CD14-positive monocyte (primary cell): Measurements from ENCODE around the gene RAB25. TPM values are rescaled to one million over a fixed set of nuclear protein-coding genes. Genes with fewer than 3 reads are reported as not detected.
A peak's percentile ranks its signal among the peaks of the same experiment; 100 is the strongest.
"Not testable (repeated sequence)": the region's sequence is repeated elsewhere in the genome, so short reads cannot be mapped to it uniquely, and the experiment has no call there.

Experiments
- DNase-seq, 3 donors: peaks; one replicate each; pipeline ENCODE4 v3.0.0-alpha.2; 2011 to 2022
- H2AFZ ChIP-seq: 2 replicates; pipeline ENCODE4 v1.6.0; 2012; ENCODE audit warnings: mild to moderate bottlenecking, low read depth, low read length, inconsistent platforms; ENCODE audit not compliant: insufficient read depth, poor library complexity, severe bottlenecking
- H3K27ac ChIP-seq, 2 donors: 1 replicate in 1 of 2; 2 replicates in 1 of 2; pipeline ENCODE4 v1.5.1; 2012 to 2013; ENCODE audit warnings: low read length in 2 of 2, control low read depth in 1 of 2, inconsistent platforms in 1 of 2, low read depth in 1 of 2, mild to moderate bottlenecking in 1 of 2
- H3K27me3 ChIP-seq, 2 donors: one replicate each; pipeline versions ENCODE4 v1.6.0 to v1.6.1; 2011 to 2013; ENCODE audit warnings: low read length in 2 of 2; ENCODE audit not compliant: control insufficient read depth in 2 of 2, insufficient read depth in 2 of 2
- H3K36me3 ChIP-seq, 2 donors: replicated peaks in 1 of 2; 1 replicate in 1 of 2; 2 replicates in 1 of 2; pipeline versions ENCODE4 v1.5.1 to v1.6.1; 2012 to 2013; ENCODE audit warnings: low read length in 2 of 2, control low read depth in 1 of 2, inconsistent platforms in 1 of 2, mild to moderate bottlenecking in 1 of 2; ENCODE audit not compliant: insufficient read depth in 2 of 2, control insufficient read depth in 1 of 2
- H3K4me1 ChIP-seq, 2 donors: 1 replicate in 1 of 2; 2 replicates in 1 of 2; pipeline versions ENCODE4 v1.5.1 to v1.6.1; 2012 to 2013; ENCODE audit warnings: low read length in 2 of 2, control low read depth in 1 of 2, inconsistent platforms in 1 of 2, mild to moderate bottlenecking in 1 of 2, moderate library complexity in 1 of 2; ENCODE audit not compliant: insufficient read depth in 2 of 2, control insufficient read depth in 1 of 2
- H3K4me2 ChIP-seq: replicated peaks from 2 replicates; pipeline ENCODE3; 2012; ENCODE audit warnings: low read length, moderate library complexity, mild to moderate bottlenecking; ENCODE audit not compliant: poor library complexity, severe bottlenecking; ENCODE audit errors: extremely low read depth
- H3K4me3 ChIP-seq, 3 experiments: fragments of 200-600 bp in 1 of 3; sonication (generic) in 1 of 3; replicated peaks in 1 of 3; 1 replicate in 2 of 3; 2 replicates in 1 of 3; pipeline ENCODE4 v1.5.1; 2011 to 2013; ENCODE audit warnings: low read length in 3 of 3, mild to moderate bottlenecking in 3 of 3, control low read depth in 2 of 3, low read depth in 2 of 3, inconsistent platforms in 1 of 3, moderate library complexity in 1 of 3
- H3K79me2 ChIP-seq: 2 replicates; pipeline ENCODE4 v1.6.0; 2012; ENCODE audit warnings: mild to moderate bottlenecking, control low read depth, inconsistent platforms, low read length, moderate library complexity; ENCODE audit not compliant: insufficient read depth
- H3K9ac ChIP-seq: 2 replicates; pipeline ENCODE4 v1.6.0; 2017; ENCODE audit warnings: low read length, mild to moderate bottlenecking; ENCODE audit not compliant: insufficient read depth, poor library complexity, severe bottlenecking
- H3K9me3 ChIP-seq, 2 donors: replicated peaks in 1 of 2; 1 replicate in 1 of 2; 2 replicates in 1 of 2; pipeline versions ENCODE4 v1.5.1 to v1.6.1; 2012 to 2013; ENCODE audit warnings: low read length in 2 of 2, control low read depth in 1 of 2; ENCODE audit not compliant: control insufficient read depth in 1 of 2, insufficient read depth in 1 of 2
- H4K20me1 ChIP-seq: 2 replicates; pipeline ENCODE4 v1.6.0; 2012; ENCODE audit warnings: mild to moderate bottlenecking, low read length, control low read depth, moderate library complexity; ENCODE audit not compliant: insufficient read depth
- H3K27ac Mint-ChIP-seq, 7 donors: one replicate each; pipeline ENCODE4 v1.8.0; 2020; ENCODE audit warnings: mild to moderate bottlenecking in 7 of 7, mixed read lengths in 7 of 7, moderate library complexity in 6 of 7, inconsistent platforms in 2 of 7
- H3K27me3 Mint-ChIP-seq, 3 donors: one replicate each; pipeline ENCODE4 v1.8.0; 2021 to 2022; ENCODE audit warnings: low read depth in 3 of 3, mild to moderate bottlenecking in 3 of 3, mixed read lengths in 3 of 3, moderate library complexity in 3 of 3, inconsistent platforms in 1 of 3
- H3K36me3 Mint-ChIP-seq, 2 donors: one replicate each; pipeline ENCODE4 v1.8.0; 2020; ENCODE audit warnings: mixed read lengths in 2 of 2, inconsistent platforms in 1 of 2, mild to moderate bottlenecking in 1 of 2
- H3K4me1 Mint-ChIP-seq: one replicate; pipeline ENCODE4 v1.8.0; 2020; ENCODE audit warnings: mild to moderate bottlenecking, mixed read lengths
- H3K4me3 Mint-ChIP-seq, 2 donors: one replicate each; pipeline ENCODE4 v1.8.0; 2020; ENCODE audit warnings: mild to moderate bottlenecking in 2 of 2, mixed read lengths in 2 of 2, moderate library complexity in 1 of 2
- H3K9me3 Mint-ChIP-seq, 7 donors: one replicate each; pipeline ENCODE4 v1.8.0; 2020 to 2022; ENCODE audit warnings: mixed read lengths in 7 of 7, mild to moderate bottlenecking in 6 of 7, moderate library complexity in 6 of 7, inconsistent platforms in 2 of 7
- WGBS: methylation state at CpG from one replicate; pipeline ENCODE4 v1.1.5; 2013; ENCODE audit warnings: missing lambda C conversion rate; ENCODE audit not compliant: insufficient coverage; 5-methylcytosine and 5-hydroxymethylcytosine counted together
- intact Hi-C, 2 donors: fragments of 100-400 bp; cut with micrococcal nuclease; formaldehyde crosslinking; loops; one replicate each; pipeline versions ENCODE4 v1.15.0 to v1.15.1; 2023
- polyA plus RNA-seq, 3 donors: library from polyadenylated mRNA; depleted of rRNA in 1 of 3; unstranded in 2 of 3; stranded (reverse) in 1 of 3; fragments of 300-500 nt in 2 of 3; fragments of >200 nt in 1 of 3; fragmentation: Illumina TruSeq in 2 of 3; gene quantifications; 1 replicate in 2 of 3; 2 replicates in 1 of 3; pipeline ENCODE4 v1.2.3, GENCODE V29; 2012 to 2021
- TF ChIP-seq, protein P1 (sequence below): fragments of 200-600 bp; IDR thresholded peaks from one replicate; pipeline ENCODE4 v1.8.0; 2022; ENCODE audit warnings: antibody characterized with exemption, mild to moderate bottlenecking

Gene RAB25
- polyA plus RNA-seq, 3 donors: 0.23 TPM; not detected in 2

DNA sequence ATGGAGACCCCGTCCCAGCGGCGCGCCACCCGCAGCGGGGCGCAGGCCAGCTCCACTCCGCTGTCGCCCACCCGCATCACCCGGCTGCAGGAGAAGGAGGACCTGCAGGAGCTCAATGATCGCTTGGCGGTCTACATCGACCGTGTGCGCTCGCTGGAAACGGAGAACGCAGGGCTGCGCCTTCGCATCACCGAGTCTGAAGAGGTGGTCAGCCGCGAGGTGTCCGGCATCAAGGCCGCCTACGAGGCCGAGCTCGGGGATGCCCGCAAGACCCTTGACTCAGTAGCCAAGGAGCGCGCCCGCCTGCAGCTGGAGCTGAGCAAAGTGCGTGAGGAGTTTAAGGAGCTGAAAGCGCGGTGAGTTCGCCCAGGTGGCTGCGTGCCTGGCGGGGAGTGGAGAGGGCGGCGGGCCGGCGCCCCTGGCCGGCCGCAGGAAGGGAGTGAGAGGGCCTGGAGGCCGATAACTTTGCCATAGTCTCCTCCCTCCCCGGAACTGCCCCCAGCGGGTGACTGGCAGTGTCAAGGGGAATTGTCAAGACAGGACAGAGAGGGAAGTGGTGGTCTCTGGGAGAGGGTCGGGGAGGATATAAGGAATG is 54.1 kb downstream of the RAB25 start:
- Histone ChIP-seq H3K36me3 (no peaks in the 10 kb centered on the region), H3K79me2 (no peaks in the 10 kb centered on the region), H3K4me2 (peak overlapping the region; percentile 61), H4K20me1 (peaks cover 32% of the 10 kb centered on the region), H3K9me3 (peaks cover 0 to 25% of the 10 kb centered on the region in 2 donors), H3K4me1 (peaks cover 31 to 37% of the 10 kb centered on the region in 2 donors), H3K4me3 (peak overlapping the region; percentile 60 to 78 (median 71)), H2AFZ (no peak overlapping the region), H3K9ac (peak overlapping the region; percentile 78), H3K27ac (peak overlapping the region in 1 of 2 donors; percentile 68), H3K27me3 (peaks cover 70 to 94% of the 10 kb centered on the region in 2 donors)
- DNase-seq: peak in 1 of 3 donors; percentile 37
- peaks cover 96 to 99% (median 97%) of the 10 kb centered on the region in 3 donors for H3K27me3 Mint-ChIP-seq
- under 1% methylated on average over 48 of the region's 49 CpGs for WGBS
- TF ChIP-seq, protein P1, sequence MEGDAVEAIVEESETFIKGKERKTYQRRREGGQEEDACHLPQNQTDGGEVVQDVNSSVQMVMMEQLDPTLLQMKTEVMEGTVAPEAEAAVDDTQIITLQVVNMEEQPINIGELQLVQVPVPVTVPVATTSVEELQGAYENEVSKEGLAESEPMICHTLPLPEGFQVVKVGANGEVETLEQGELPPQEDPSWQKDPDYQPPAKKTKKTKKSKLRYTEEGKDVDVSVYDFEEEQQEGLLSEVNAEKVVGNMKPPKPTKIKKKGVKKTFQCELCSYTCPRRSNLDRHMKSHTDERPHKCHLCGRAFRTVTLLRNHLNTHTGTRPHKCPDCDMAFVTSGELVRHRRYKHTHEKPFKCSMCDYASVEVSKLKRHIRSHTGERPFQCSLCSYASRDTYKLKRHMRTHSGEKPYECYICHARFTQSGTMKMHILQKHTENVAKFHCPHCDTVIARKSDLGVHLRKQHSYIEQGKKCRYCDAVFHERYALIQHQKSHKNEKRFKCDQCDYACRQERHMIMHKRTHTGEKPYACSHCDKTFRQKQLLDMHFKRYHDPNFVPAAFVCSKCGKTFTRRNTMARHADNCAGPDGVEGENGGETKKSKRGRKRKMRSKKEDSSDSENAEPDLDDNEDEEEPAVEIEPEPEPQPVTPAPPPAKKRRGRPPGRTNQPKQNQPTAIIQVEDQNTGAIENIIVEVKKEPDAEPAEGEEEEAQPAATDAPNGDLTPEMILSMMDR: no peak
- intact Hi-C loops: loop anchor here in 1 of 2 donors (1.0 kb wide), 1 partner anchor 9 kb away; no protein-coding TSS in a partner anchor
- peak overlapping the region; percentile 64 to 94 (median 88) for H3K27ac Mint-ChIP-seq
- peaks cover 0 to 40% (median 16%) of the 10 kb centered on the region in 7 donors for H3K9me3 Mint-ChIP-seq
- H3K36me3 Mint-ChIP-seq: peaks cover 9 to 22% of the 10 kb centered on the region in 2 donors
- peak overlapping the region; percentile 89 to 95 for H3K4me3 Mint-ChIP-seq
- peaks cover 39% of the 10 kb centered on the region for H3K4me1 Mint-ChIP-seq

DNA sequence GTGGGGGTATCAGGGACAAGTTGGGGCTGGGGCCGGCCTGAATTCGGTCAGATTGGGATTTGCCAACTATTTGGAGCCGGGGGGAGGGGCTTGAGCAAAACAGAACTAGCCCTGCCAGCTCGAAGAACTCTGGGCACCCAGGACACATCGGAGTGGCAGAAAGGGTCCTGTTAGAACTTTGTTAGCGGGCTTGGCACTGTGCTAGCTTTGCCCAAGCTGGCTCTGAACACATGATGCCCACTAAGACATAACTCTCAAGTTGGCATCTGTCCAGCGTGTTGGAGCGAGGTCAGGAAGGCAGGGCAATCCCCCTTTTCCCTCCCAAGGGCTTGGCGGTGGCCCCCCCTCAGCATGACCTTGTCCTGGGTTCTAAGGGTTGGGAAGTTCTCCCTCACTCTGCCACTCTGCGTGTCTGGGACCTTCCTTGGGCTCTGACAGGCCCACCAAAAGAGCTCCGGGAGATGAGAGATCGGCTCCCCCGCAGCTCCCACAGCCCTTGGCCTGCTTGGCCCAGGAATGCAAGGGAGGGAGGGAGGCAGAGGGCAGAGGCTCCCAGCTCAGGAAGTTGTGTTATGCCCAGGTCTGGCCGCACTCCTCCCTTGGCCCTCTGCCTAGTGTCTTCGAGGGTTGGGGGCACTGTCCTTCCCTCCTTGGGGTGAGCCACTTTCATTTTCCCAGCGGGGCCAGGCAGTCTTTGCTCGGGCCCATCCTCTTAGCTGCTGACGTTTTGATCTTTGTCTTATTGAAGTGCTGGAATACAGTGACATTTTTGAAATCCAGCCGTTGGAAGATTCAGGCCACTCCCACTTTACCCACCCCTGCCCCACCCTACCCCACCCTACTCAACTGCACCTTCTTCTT is 54.8 kb downstream of the RAB25 start:
- Mint-ChIP-seq H3K4me3 (peak overlapping the region; percentile 89 to 95), H3K27ac (peak overlapping the region in 6 of 7 donors; percentile 71 to 94 (median 90)), H3K27me3 (peaks cover 97 to 99% (median 97%) of the 10 kb centered on the region in 3 donors), H3K9me3 (peaks cover 0 to 42% (median 19%) of the 10 kb centered on the region in 7 donors), H3K4me1 (peaks cover 46% of the 10 kb centered on the region), H3K36me3 (peaks cover 11 to 24% of the 10 kb centered on the region in 2 donors)
- intact Hi-C loops: no loop called here
- H3K9me3 ChIP-seq: peaks cover 0 to 25% of the 10 kb centered on the region in 2 donors
- TF ChIP-seq, protein P1: no peak
- no peaks in the 10 kb centered on the region for H3K79me2 ChIP-seq
- H4K20me1 ChIP-seq: peaks cover 40% of the 10 kb centered on the region
- WGBS: 8% methylated on average over 11 of the region's 19 CpGs
- peaks cover 39 to 45% of the 10 kb centered on the region in 2 donors for H3K4me1 ChIP-seq
- peak overlapping the region; percentile 78 for H3K9ac ChIP-seq
- peak in 2 of 3 donors; percentile 28 to 31 for DNase-seq
- H3K36me3 ChIP-seq: no peaks in the 10 kb centered on the region
- H3K4me2 ChIP-seq: peak overlapping the region; percentile 61
- no peak overlapping the region for H2AFZ ChIP-seq
- peak overlapping the region; percentile 60 to 78 (median 71) for H3K4me3 ChIP-seq
- H3K27ac ChIP-seq: peak overlapping the region in 1 of 2 donors; percentile 68
- peaks cover 68 to 94% of the 10 kb centered on the region in 2 donors for H3K27me3 ChIP-seq

- intact Hi-C loops: not testable (repeated sequence)
- H4K20me1 ChIP-seq: peaks cover 49% of the 10 kb centered on the region
Measured at GRCh38 chr1:156116731-156117130, 55.8 kb downstream of the RAB25 start.

More at GRCh38 chr1:156116731-156117130, 55.8 kb downstream of the RAB25 start:
- Histone ChIP-seq H3K27me3 (peaks cover 70 to 94% of the 10 kb centered on the region in 2 donors), H3K4me1 (peaks cover 39 to 45% of the 10 kb centered on the region in 2 donors), H3K4me3 (peak overlapping the region; percentile 60 to 78 (median 71)), H3K9me3 (peaks cover 0 to 25% of the 10 kb centered on the region in 2 donors), H3K4me2 (peak overlapping the region; percentile 61)
- H3K9ac ChIP-seq, H2AFZ ChIP-seq, H3K79me2 ChIP-seq, DNase-seq, H3K36me3 ChIP-seq, H3K27ac ChIP-seq: not testable (repeated sequence)
- Mint-ChIP-seq H3K4me3 (peak overlapping the region; percentile 89 to 95), H3K27ac (peak overlapping the region in 1 of 7 donors; percentile 69), H3K36me3 (peaks cover 11 to 22% of the 10 kb centered on the region in 2 donors), H3K27me3 (peaks cover 96 to 99% (median 97%) of the 10 kb centered on the region in 3 donors), H3K9me3 (peaks cover 0 to 47% (median 21%) of the 10 kb centered on the region in 7 donors), H3K4me1 (peaks cover 46% of the 10 kb centered on the region)
- WGBS: 100% methylated on average over 1 of the region's 5 CpGs
